ENCODE data around the gene PTPRA. TPM values are rescaled to one million over a fixed set of nuclear protein-coding genes. Genes with fewer than 3 reads are reported as not detected.
"Not testable (repeated sequence)": the region's sequence is repeated elsewhere in the genome, so short reads cannot be mapped to it uniquely, and the experiment has no call there.

Gene PTPRA
- total RNA-seq, 2 experiments from 2014 or later, result 58.5 to 86.3 TPM

DNA sequence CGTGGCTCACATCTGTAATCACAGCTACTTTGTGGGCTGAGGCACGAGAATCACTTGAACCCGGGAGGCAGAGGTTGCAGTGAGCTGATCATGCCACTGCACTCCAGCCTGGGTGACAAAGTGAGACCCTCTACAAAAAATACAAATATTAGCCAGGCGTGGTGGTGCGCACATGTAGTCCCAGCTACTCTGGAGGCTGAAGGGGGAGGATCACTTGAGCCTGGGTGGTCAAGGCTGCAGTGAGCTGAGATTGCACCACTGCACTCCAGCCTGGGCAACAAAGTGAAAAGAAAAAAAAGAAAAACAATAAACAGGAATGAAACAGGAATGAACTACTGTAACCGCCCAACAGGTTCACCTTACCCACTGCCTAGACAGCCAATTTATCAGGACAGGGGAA, 190.8 kb downstream of the PTPRA start:
- ATAC-seq; H3K9me3 Mint-ChIP-seq (ENCODE audit: low read depth); POLR2A ChIA-PET; intact Hi-C loops (cut with DNase I, micrococcal nuclease); H3K4me3 Mint-ChIP-seq; DNase-seq; H3K36me3 Mint-ChIP-seq (ENCODE audit: low read depth); H3K27me3 Mint-ChIP-seq; H3K27ac Mint-ChIP-seq: not testable (repeated sequence)
- peaks cover 16% of the 10 kb centered on the region for H3K4me1 Mint-ChIP-seq
- CTCF ChIA-PET, result interaction anchor here (0.6 kb wide), 1 partner anchor 829 kb away, joined by 3 read pairs; no protein-coding TSS in a partner anchor

DNA sequence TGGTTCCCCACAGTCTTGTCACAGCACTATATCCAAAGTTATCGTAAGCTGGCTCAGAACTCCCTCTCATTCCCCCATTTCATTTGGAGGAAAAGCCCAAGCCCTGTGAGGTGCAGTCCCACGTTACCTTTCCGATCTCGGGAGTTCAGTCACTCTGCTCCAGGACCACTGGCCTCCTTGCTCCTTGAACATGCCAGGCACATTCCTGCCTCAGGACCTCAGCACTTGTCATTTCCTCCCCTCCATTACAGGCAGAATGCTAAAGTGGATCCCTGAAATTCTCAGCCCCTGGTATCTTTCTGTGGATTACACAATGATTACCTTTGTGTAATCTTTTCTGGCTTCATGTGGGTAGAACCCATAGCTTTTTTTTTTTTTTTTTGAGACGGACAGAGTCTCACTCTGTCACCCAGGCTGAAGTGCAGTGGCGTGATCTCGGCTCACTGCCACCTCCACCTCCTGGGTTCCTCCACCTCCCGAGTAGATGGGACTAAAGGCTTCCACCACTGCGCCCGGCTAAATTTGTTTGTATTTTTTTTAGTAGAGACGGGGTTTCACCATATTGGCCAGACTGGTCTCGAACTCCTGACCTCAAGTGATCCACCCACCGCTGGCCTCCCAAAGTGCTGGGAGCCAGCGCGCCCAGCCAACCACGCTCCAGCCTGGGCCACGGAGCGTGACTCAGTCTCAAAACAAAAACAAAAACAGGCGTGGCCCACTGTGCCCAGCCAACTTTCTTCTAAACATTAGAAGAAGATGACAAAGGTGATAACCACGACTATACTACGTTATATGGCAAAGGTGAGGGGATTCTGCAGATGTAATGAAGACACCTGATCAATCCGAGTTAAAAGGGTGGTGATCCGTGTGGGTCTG, 194.1 kb downstream of the PTPRA start:
- Mint-ChIP-seq H3K27me3 (no peaks in the 10 kb centered on the region), H3K4me1 (peaks cover 21% of the 10 kb centered on the region), H3K4me3 (no peak overlapping the region), H3K9me3 (ENCODE audit: low read depth) (no peaks in the 10 kb centered on the region), H3K36me3 (ENCODE audit: low read depth) (no peaks in the 10 kb centered on the region), H3K27ac (no peak overlapping the region)
- DNase-seq, result no peak
- ChIA-PET POLR2A (interaction anchor here (0.6 kb wide), 1 partner anchor 55 kb away, joined by 4 read pairs; no protein-coding TSS in a partner anchor), CTCF (interaction anchor here (1.0 to 1.4 kb wide), 2 partner anchors 10 to 14 kb away, joined by 4 to 5 read pairs; no protein-coding TSS in a partner anchor)
- ATAC-seq, result no peak
- intact Hi-C loops (cut with DNase I, micrococcal nuclease), result no loop called here

GRCh38 chr20:3068075-3068474, 194.8 kb downstream of the PTPRA start:
- ChIA-PET CTCF (interaction anchor here (1.0 to 1.4 kb wide), 2 partner anchors 9 to 15 kb away, joined by 4 to 5 read pairs; no protein-coding TSS in a partner anchor), POLR2A (no interaction called here)
- H3K27ac Mint-ChIP-seq, result no peak overlapping the region
- H3K4me1 Mint-ChIP-seq, result peaks cover 26% of the 10 kb centered on the region
- H3K27me3 Mint-ChIP-seq, result no peaks in the 10 kb centered on the region
- ATAC-seq, result no peak
- intact Hi-C loops (cut with DNase I, micrococcal nuclease), result no loop called here
- DNase-seq, result no peak
- no peaks in the 10 kb centered on the region for H3K9me3 Mint-ChIP-seq (ENCODE audit: low read depth)
- no peaks in the 10 kb centered on the region for H3K36me3 Mint-ChIP-seq (ENCODE audit: low read depth)
- no peak overlapping the region for H3K4me3 Mint-ChIP-seq

DNA sequence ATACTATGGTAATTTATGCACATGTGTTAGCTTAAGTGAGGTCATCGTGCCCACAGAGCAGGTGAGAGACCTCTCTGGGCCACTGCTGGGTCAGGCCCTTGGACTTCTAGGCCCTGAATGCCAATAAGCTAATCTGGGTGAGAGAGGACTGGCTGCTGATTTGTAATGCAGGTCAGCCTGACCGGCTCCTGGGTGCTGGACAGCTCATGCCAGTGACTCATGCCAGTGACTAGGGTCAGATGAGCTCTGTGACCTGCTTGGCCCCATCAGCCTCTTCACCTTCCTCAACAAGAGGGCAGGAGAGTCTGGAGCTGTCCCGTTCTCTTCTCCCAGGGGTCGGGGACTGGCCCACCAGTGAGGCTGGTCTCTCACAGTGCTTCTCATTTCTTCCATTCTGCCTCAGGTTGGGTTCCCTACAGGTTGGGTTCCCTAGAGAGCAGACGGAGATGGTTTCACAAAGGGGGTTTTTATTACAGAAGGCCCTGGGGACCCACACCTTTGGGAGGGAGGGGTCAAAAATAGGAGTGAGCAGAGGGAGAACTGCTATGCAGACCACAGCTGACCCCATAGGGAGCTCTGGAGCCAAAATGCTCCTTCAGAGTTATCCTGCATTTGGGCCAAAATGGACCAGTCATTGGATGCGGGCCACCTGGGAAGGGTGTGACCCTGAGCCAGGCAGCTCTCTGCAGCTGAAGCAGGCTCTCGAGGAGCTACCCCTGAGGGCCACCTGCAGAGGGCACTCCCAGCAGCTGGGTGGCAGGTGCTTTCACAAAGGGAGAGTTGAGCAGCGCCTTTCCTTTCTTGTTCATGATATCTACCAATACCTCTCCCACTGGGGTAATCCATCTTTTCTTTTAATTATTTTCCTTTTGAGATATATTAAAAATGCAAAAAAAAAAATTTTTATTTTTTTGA, 196.0 kb downstream of the PTPRA start:
- peaks cover 25% of the 10 kb centered on the region for H3K4me1 Mint-ChIP-seq
- ChIA-PET POLR2A (no interaction called here), CTCF (interaction anchor here (0.6 to 1.4 kb wide), 3 partner anchors 8 to 27 kb away, joined by 3 to 5 read pairs (median 5); no protein-coding TSS in a partner anchor)
- no peak overlapping the region for H3K27ac Mint-ChIP-seq
- DNase-seq (peak; percentile 68), ATAC-seq (peak; percentile 46)
- intact Hi-C loops (cut with DNase I, micrococcal nuclease), result no loop called here
- no peak overlapping the region for H3K4me3 Mint-ChIP-seq
- no peaks in the 10 kb centered on the region for H3K27me3 Mint-ChIP-seq
- H3K36me3 Mint-ChIP-seq (ENCODE audit: low read depth), result no peaks in the 10 kb centered on the region
- H3K9me3 Mint-ChIP-seq (ENCODE audit: low read depth), result no peaks in the 10 kb centered on the region

GRCh38 chr20:3070725-3071124, 197.4 kb downstream of the PTPRA start:
- H3K27me3 Mint-ChIP-seq, result no peaks in the 10 kb centered on the region
- DNase-seq (no peak), ATAC-seq (no peak)
- CTCF ChIA-PET, result interaction anchor here (1.0 kb wide), 1 partner anchor 44 kb away, joined by 3 read pairs; no protein-coding TSS in a partner anchor
- H3K9me3 Mint-ChIP-seq (ENCODE audit: low read depth), result no peaks in the 10 kb centered on the region
- peak overlapping the region; percentile 61 for H3K27ac Mint-ChIP-seq
- POLR2A ChIA-PET, result no interaction called here
- intact Hi-C loops (cut with DNase I, micrococcal nuclease), result loop anchor here in 1 of 2 experiments (5.0 kb wide), 1 partner anchor 87 kb away; the partner anchor contains the start of genes FASTKD5 and UBOX5
- peak overlapping the region; percentile 61 for H3K4me3 Mint-ChIP-seq
- H3K4me1 Mint-ChIP-seq, result peaks cover 24% of the 10 kb centered on the region
- H3K36me3 Mint-ChIP-seq (ENCODE audit: low read depth), result no peaks in the 10 kb centered on the region

- DNase-seq (no peak), ATAC-seq (no peak)
- no peaks in the 10 kb centered on the region for H3K27me3 Mint-ChIP-seq
- POLR2A ChIA-PET, result interaction anchor here (1.0 kb wide), 1 partner anchor 11 kb away, joined by 3 read pairs; no protein-coding TSS in a partner anchor
- H3K4me1 Mint-ChIP-seq, result peaks cover 24% of the 10 kb centered on the region
- H3K9me3 Mint-ChIP-seq (ENCODE audit: low read depth), result no peaks in the 10 kb centered on the region
- intact Hi-C loops (cut with DNase I, micrococcal nuclease), result loop anchor here in 1 of 2 experiments (5.0 kb wide), 1 partner anchor 86 kb away; the partner anchor contains the start of genes FASTKD5 and UBOX5
- no peak overlapping the region for H3K27ac Mint-ChIP-seq
- CTCF ChIA-PET, result interaction anchor here (1.0 kb wide), 1 partner anchor 44 kb away, joined by 3 read pairs; no protein-coding TSS in a partner anchor
- no peaks in the 10 kb centered on the region for H3K36me3 Mint-ChIP-seq (ENCODE audit: low read depth)
- H3K4me3 Mint-ChIP-seq, result peak overlapping the region; percentile 61
These were observed 198.0 kb downstream of the PTPRA start for GRCh38 chr20:3071266-3071609.

GRCh38 chr20:3071610-3072529, 198.6 kb downstream of the PTPRA start, which contains the start of gene OXT:
TSS of gene OXT (plus strand) at chr20:3071620. CDS start at chr20:3071656, 36 bp downstream.
- Mint-ChIP-seq H3K27me3 (no peaks in the 10 kb centered on the region), H3K36me3 (ENCODE audit: low read depth) (no peaks in the 10 kb centered on the region), H3K27ac (peak within 1 kb of the TSS; percentile 87), H3K9me3 (ENCODE audit: low read depth) (no peaks in the 10 kb centered on the region), H3K4me1 (peaks cover 27% of the 10 kb centered on the region), H3K4me3 (peak within 1 kb of the TSS; percentile 61)
- DNase-seq (peak; percentile 83), ATAC-seq (peak; percentile 74)
- intact Hi-C loops (cut with DNase I, micrococcal nuclease), result loop anchor here in 1 of 2 experiments (5.0 kb wide), 1 partner anchor 85 kb away; the partner anchor contains the start of genes FASTKD5 and UBOX5
- POLR2A ChIA-PET, result interaction anchor here (0.5 to 1.0 kb wide), 2 partner anchors 11 to 42 kb away, joined by 3 read pairs; no protein-coding TSS in a partner anchor
- CTCF ChIA-PET, result no interaction called here

GRCh38 chr20:3072530-3073250, 199.4 kb downstream of the PTPRA start:
- ATAC-seq (no peak), DNase-seq (no peak)
- Mint-ChIP-seq H3K9me3 (ENCODE audit: low read depth) (no peaks in the 10 kb centered on the region), H3K27me3 (no peaks in the 10 kb centered on the region), H3K36me3 (ENCODE audit: low read depth) (no peaks in the 10 kb centered on the region), H3K4me1 (peaks cover 34% of the 10 kb centered on the region), H3K4me3 (peak overlapping the region; percentile 61), H3K27ac (peak overlapping the region; percentile 87)
- ChIA-PET POLR2A (interaction anchor here (0.5 to 0.7 kb wide), 2 partner anchors 43 to 51 kb away, joined by 3 to 5 read pairs; no protein-coding TSS in a partner anchor), CTCF (interaction anchor here (0.6 kb wide), 1 partner anchor 386 kb away, joined by 3 read pairs; no protein-coding TSS in a partner anchor)
- intact Hi-C loops (cut with DNase I, micrococcal nuclease), result loop anchor here in 1 of 2 experiments (5.0 kb wide), 1 partner anchor 85 kb away; the partner anchor contains the start of genes FASTKD5 and UBOX5

GRCh38 chr20:3073251-3073643, 200.0 kb downstream of the PTPRA start:
- peaks cover 37% of the 10 kb centered on the region for H3K4me1 Mint-ChIP-seq
- peak overlapping the region; percentile 58 for H3K27ac Mint-ChIP-seq
- ChIA-PET CTCF (interaction anchor here (0.6 to 1.7 kb wide), 3 partner anchors 20 to 386 kb away, joined by 3 to 10 read pairs (median 3); no protein-coding TSS in a partner anchor), POLR2A (interaction anchor here (0.7 kb wide), 1 partner anchor 51 kb away, joined by 5 read pairs; no protein-coding TSS in a partner anchor)
- not testable (repeated sequence) for H3K36me3 Mint-ChIP-seq (ENCODE audit: low read depth); H3K27me3 Mint-ChIP-seq; H3K9me3 Mint-ChIP-seq (ENCODE audit: low read depth)
- H3K4me3 Mint-ChIP-seq, result peak overlapping the region; percentile 4
- DNase-seq (peak; percentile 56), ATAC-seq (peak; percentile 8)
- intact Hi-C loops (cut with DNase I, micrococcal nuclease), result loop anchor here in 1 of 2 experiments (5.0 kb wide), 1 partner anchor 84 kb away; the partner anchor contains the start of genes FASTKD5 and UBOX5

Measured in activated CD4-positive, alpha-beta T cell treated with anti-CD3 and anti-CD28 coated beads for 36 hours (primary cell).